Panc1 (cell line): ENCODE data around the gene SLFN5. TPM values are rescaled to one million over a fixed set of nuclear protein-coding genes. Genes with fewer than 3 reads are reported as not detected.

Experiments used
- ATAC-seq: fragments of 200-7000 bp; cut with Tn5 transposase; 2 replicates; pipeline ENCODE4 v1.9.1; 2020; ENCODE audit warnings: mild to moderate bottlenecking, moderate library complexity
- BruUV-seq: library from RNA; stranded (reverse); fragments of 400-500 nt; replicated peaks from 2 replicates; lab custom pipeline; 2021; lab: Mats Ljungman, UMichigan
- CTCF ChIA-PET: fragments of 300-600 bp; sonication (Branson Sonifier 250); formaldehyde crosslinking; loops from one replicate; lab custom pipeline; 2022; ENCODE audit warnings: antibody characterized with exemption; lab: Charles Lee
- POLR2A ChIA-PET: fragments of 300-600 bp; sonication (Branson Sonifier 250); formaldehyde crosslinking; loops from one replicate; lab custom pipeline; 2022; ENCODE audit warnings: antibody characterized with exemption; lab: Charles Lee
- DNase-seq: peaks from one replicate; pipeline ENCODE4 v3.0.0-alpha.2; 2010; ENCODE audit warnings: low read depth, low spot score
- H3K27ac ChIP-seq: 2 replicates; pipeline ENCODE4 v1.5.1; 2011; ENCODE audit warnings: mild to moderate bottlenecking, low read length, inconsistent platforms
- H3K27me3 ChIP-seq: fragments of 200-500 bp; sonication (Bioruptor generic); 2 replicates; pipeline ENCODE4 v1.6.0; 2014; ENCODE audit warnings: low read length, inconsistent platforms; ENCODE audit not compliant: control insufficient read depth, insufficient read depth
- H3K36me3 ChIP-seq: fragments of 200-500 bp; sonication (Bioruptor generic); 2 replicates; pipeline ENCODE4 v1.5.1; 2014; ENCODE audit warnings: inconsistent platforms, mild to moderate bottlenecking, low read length, moderate library complexity; ENCODE audit not compliant: control insufficient read depth, insufficient read depth
- H3K4me1 ChIP-seq: 2 replicates; pipeline ENCODE4 v1.5.1; 2011; ENCODE audit warnings: inconsistent platforms, mild to moderate bottlenecking, low read length, moderate library complexity; ENCODE audit not compliant: control insufficient read depth, insufficient read depth
- H3K4me3 ChIP-seq, 2 experiments: 2 replicates each; pipeline ENCODE4 v1.5.1; 2011 to 2012; ENCODE audit warnings: low read depth in 2 of 2, low read length in 2 of 2, mild to moderate bottlenecking in 2 of 2, inconsistent platforms in 1 of 2, moderate library complexity in 1 of 2
- H3K9me3 ChIP-seq: fragments of 200-500 bp; sonication (Bioruptor generic); 2 replicates; pipeline ENCODE4 v1.5.1; 2014; ENCODE audit warnings: low read depth, mild to moderate bottlenecking, inconsistent platforms, low read length, moderate library complexity; ENCODE audit not compliant: control insufficient read depth, insufficient read depth
- CTCF ChIP-seq: fragments of 450-650 bp; IDR thresholded peaks from 2 replicates; pipeline ENCODE4 v1.5.1; 2017; ENCODE audit warnings: mild to moderate bottlenecking
- POLR2AphosphoS5 ChIP-seq: IDR thresholded peaks from 2 replicates; pipeline ENCODE4 v1.6.1; 2012; ENCODE audit warnings: mild to moderate bottlenecking, low read depth, low read length, moderate library complexity
- REST ChIP-seq, 2 experiments: IDR thresholded peaks; 2 replicates each; pipeline ENCODE4 v1.6.1; 2011 to 2012; ENCODE audit warnings: low read depth in 2 of 2, control low read depth in 1 of 2, low read length in 1 of 2, mild to moderate bottlenecking in 1 of 2, moderate library complexity in 1 of 2; ENCODE audit not compliant: insufficient read depth in 1 of 2
- SIN3A ChIP-seq: IDR thresholded peaks from 2 replicates; pipeline ENCODE4 v1.6.1; 2012; ENCODE audit warnings: low read depth, mild to moderate bottlenecking, low read length, moderate library complexity, borderline replicate concordance; ENCODE audit not compliant: insufficient read depth
- TCF7L2 ChIP-seq: IDR thresholded peaks from 2 replicates; pipeline ENCODE4 v1.6.1; 2011; ENCODE audit warnings: mild to moderate bottlenecking, low read depth, low read length, inconsistent platforms
- in situ Hi-C: cut with HindIII; loops from 2 replicates; pipeline ENCODE4 v1.10.0; 2016; ENCODE audit warnings: low sequenced_read_pairs, low pct_unique_long_range_greater_than_20kb
- intact Hi-C: fragments of 100-400 bp; cut with micrococcal nuclease; formaldehyde crosslinking; loops from one replicate; pipeline ENCODE4 v1.10.0; 2022; ENCODE audit not compliant: unreplicated experiment
- total RNA-seq: library from RNA; stranded (reverse); gene quantifications from one replicate; pipeline ENCODE4 v1.2.1, GENCODE V29; 2021; ENCODE audit not compliant: unreplicated experiment

The SLFN5 gene
- total RNA-seq, 1 experiment from 2014 or later: 5.4 TPM

- Histone ChIP-seq H3K9me3 (no peaks in the 10 kb centered on the region), H3K4me1 (peaks cover 14% of the 10 kb centered on the region), H3K27me3 (no peaks in the 10 kb centered on the region), H3K27ac (no peak overlapping the region), H3K4me3 (no peak overlapping the region), H3K36me3 (no peaks in the 10 kb centered on the region)
- DNase-seq (no peak), ATAC-seq (no peak)
- in situ Hi-C loops (no loop called here), intact Hi-C loops (no loop called here)
- ChIA-PET POLR2A (no interaction called here), CTCF (no interaction called here)
- BruUV-seq: no TSS peak
- TF ChIP-seq CTCF (no peak), REST (IDR thresholded peaks at IDR 0.05; ENCODE audit: insufficient read depth in 1 of 2, low read depth in 2 of 2, low read length in 1 of 2) (no peak), TCF7L2 (no peak), POLR2AphosphoS5 (no peak), SIN3A (no peak)
These were observed 12.4 kb downstream of the SLFN5 start for GRCh38 chr17:35255316-35255715.

- BruUV-seq: no TSS peak
- no peaks in the 10 kb centered on the region for H3K9me3 ChIP-seq
- intact Hi-C loops: no loop called here
- H3K27ac ChIP-seq: no peak overlapping the region
- in situ Hi-C loops: no loop called here
- no peak overlapping the region for H3K4me3 ChIP-seq
- H3K36me3 ChIP-seq: no peaks in the 10 kb centered on the region
- ATAC-seq (0 out of 2 replicates have a peak, but pooled peaks have one; percentile 43), DNase-seq (no peak)
- ChIA-PET CTCF (interaction anchor here (0.7 kb wide), 1 partner anchor 75 kb away, joined by 3 read pairs; no protein-coding TSS in a partner anchor), POLR2A (interaction anchor here (0.6 to 0.7 kb wide), 2 partner anchors 277 to 284 kb away, joined by 3 to 6 read pairs; no protein-coding TSS in a partner anchor)
- no peaks in the 10 kb centered on the region for H3K27me3 ChIP-seq
- H3K4me1 ChIP-seq: peaks cover 14% of the 10 kb centered on the region
- TF ChIP-seq CTCF (no peak), POLR2AphosphoS5 (no peak), SIN3A (no peak), REST (IDR thresholded peaks at IDR 0.05; ENCODE audit: insufficient read depth in 1 of 2, low read depth in 2 of 2, low read length in 1 of 2) (no peak), TCF7L2 (no peak)
These were observed 13.8 kb downstream of the SLFN5 start for GRCh38 chr17:35256629-35257028.
